ENCODE measurements around the gene USF1. TPM values are rescaled to one million over a fixed set of nuclear protein-coding genes. Genes with fewer than 3 reads are reported as not detected.
"Not testable (repeated sequence)": the region's sequence is repeated elsewhere in the genome, so short reads cannot be mapped to it uniquely, and the experiment has no call there.

Gene USF1
- total RNA-seq, 6 donors from 2014 or later: 78.2 to 151 (median 84.2) TPM

GRCh38 chr1:161018631-161018930 lies 27.2 kb downstream of the USF1 start:
- no peaks in the 10 kb centered on the region for H3K36me3 ChIP-seq
- TF ChIP-seq, protein P1, sequence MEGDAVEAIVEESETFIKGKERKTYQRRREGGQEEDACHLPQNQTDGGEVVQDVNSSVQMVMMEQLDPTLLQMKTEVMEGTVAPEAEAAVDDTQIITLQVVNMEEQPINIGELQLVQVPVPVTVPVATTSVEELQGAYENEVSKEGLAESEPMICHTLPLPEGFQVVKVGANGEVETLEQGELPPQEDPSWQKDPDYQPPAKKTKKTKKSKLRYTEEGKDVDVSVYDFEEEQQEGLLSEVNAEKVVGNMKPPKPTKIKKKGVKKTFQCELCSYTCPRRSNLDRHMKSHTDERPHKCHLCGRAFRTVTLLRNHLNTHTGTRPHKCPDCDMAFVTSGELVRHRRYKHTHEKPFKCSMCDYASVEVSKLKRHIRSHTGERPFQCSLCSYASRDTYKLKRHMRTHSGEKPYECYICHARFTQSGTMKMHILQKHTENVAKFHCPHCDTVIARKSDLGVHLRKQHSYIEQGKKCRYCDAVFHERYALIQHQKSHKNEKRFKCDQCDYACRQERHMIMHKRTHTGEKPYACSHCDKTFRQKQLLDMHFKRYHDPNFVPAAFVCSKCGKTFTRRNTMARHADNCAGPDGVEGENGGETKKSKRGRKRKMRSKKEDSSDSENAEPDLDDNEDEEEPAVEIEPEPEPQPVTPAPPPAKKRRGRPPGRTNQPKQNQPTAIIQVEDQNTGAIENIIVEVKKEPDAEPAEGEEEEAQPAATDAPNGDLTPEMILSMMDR (IDR thresholded peaks at IDR 0.05): no peak
- TF ChIP-seq POLR2A (IDR thresholded peaks at IDR 0.05) (no peak), EP300 (IDR thresholded peaks at IDR 0.05) (no peak), POLR2AphosphoS5 (IDR thresholded peaks at IDR 0.05) (no peak)
- DNase-seq (no peak), ATAC-seq (ENCODE audit: low FRiP score in 2 of 2) (no peak)
- H3K27ac ChIP-seq: peak overlapping the region; percentile 91 to 96 (median 93)
- WGBS, 2 donors: 60 to 70% methylated on average over 1 of the region's 1 CpG
- H3K4me1 ChIP-seq: peaks cover 48 to 66% (median 54%) of the 10 kb centered on the region in 4 donors
- H3K4me3 ChIP-seq: peak overlapping the region in 3 of 4 donors; percentile 60 to 79 (median 77)
- no peaks in the 10 kb centered on the region for H3K9me3 ChIP-seq
- no peaks in the 10 kb centered on the region for H3K27me3 ChIP-seq

GRCh38 chr1:161017756-161018630 lies 27.8 kb downstream of the USF1 start:
- peak overlapping the region; percentile 91 to 96 (median 93) for H3K27ac ChIP-seq
- peak overlapping the region in 2 of 4 donors; percentile 60 to 77 for H3K4me3 ChIP-seq
- WGBS, 2 donors: 51 to 57% methylated on average over 5 of the region's 5 CpGs
- no peaks in the 10 kb centered on the region for H3K27me3 ChIP-seq
- DNase-seq: peak in 1 of 2 donors; percentile 36
- no peaks in the 10 kb centered on the region for H3K36me3 ChIP-seq
- ATAC-seq (ENCODE audit: low FRiP score in 2 of 2): no peak
- H3K4me1 ChIP-seq: peaks cover 54 to 72% (median 60%) of the 10 kb centered on the region in 4 donors
- TF ChIP-seq, protein P1 (IDR thresholded peaks at IDR 0.05): no peak
- peak in 2 of 4 donors; percentile 9 to 29 for TF ChIP-seq POLR2A (IDR thresholded peaks at IDR 0.05)
- TF ChIP-seq POLR2AphosphoS5 (IDR thresholded peaks at IDR 0.05): peak in 1 of 2 donors; percentile 16
- H3K9me3 ChIP-seq: no peaks in the 10 kb centered on the region

GRCh38 chr1:161017181-161017580 lies 28.6 kb downstream of the USF1 start:
- 58 to 74% methylated on average over 7 of the region's 7 CpGs for WGBS, 2 donors
- not testable (repeated sequence) for H3K27me3 ChIP-seq; H3K36me3 ChIP-seq; ATAC-seq (ENCODE audit: low FRiP score in 2 of 2); DNase-seq; H3K9me3 ChIP-seq
- Histone ChIP-seq H3K4me1 (peaks cover 60 to 79% (median 67%) of the 10 kb centered on the region in 4 donors), H3K4me3 (peak overlapping the region in 2 of 4 donors; percentile 60 to 77), H3K27ac (peak overlapping the region; percentile 91 to 96 (median 93))

GRCh38 chr1:161016683-161017082 lies 29.1 kb downstream of the USF1 start:
- Histone ChIP-seq H3K27ac (peak overlapping the region; percentile 37 to 96 (median 91)), H3K4me1 (peaks cover 63 to 79% (median 68%) of the 10 kb centered on the region in 4 donors)
- H3K27me3 ChIP-seq; H3K4me3 ChIP-seq; H3K36me3 ChIP-seq; H3K9me3 ChIP-seq; ATAC-seq (ENCODE audit: low FRiP score in 2 of 2): not testable (repeated sequence)
- peak in 1 of 2 donors; percentile 38 for DNase-seq
- 39 to 42% methylated on average over 1 of the region's 1 CpG for WGBS, 2 donors

- DNase-seq (peak in 1 of 2 donors; percentile 98), ATAC-seq (ENCODE audit: low FRiP score in 2 of 2) (peak; percentile 93 to 94)
- peak overlapping the region in 3 of 4 donors; percentile 20 to 40 (median 22) for H3K4me3 ChIP-seq
- peak overlapping the region; percentile 91 to 96 (median 92) for H3K27ac ChIP-seq
- no peaks in the 10 kb centered on the region for H3K27me3 ChIP-seq
- TF ChIP-seq EP300 (IDR thresholded peaks at IDR 0.05): peak; percentile 92 to 98 (median 96)
- TF ChIP-seq POLR2A (IDR thresholded peaks at IDR 0.05): peak in 1 of 4 donors; percentile 79
- TF ChIP-seq, protein P1 (IDR thresholded peaks at IDR 0.05): no peak
- peak; percentile 96 to 99 for TF ChIP-seq POLR2AphosphoS5 (IDR thresholded peaks at IDR 0.05)
- H3K36me3 ChIP-seq: no peaks in the 10 kb centered on the region
- whole genome bisulfite sequencing, 2 donors: 6 to 14% methylated on average over 15 of the region's 15 CpGs
- H3K4me1 ChIP-seq: peaks cover 73 to 94% (median 76%) of the 10 kb centered on the region in 4 donors
- H3K9me3 ChIP-seq: no peaks in the 10 kb centered on the region
Observed at GRCh38 chr1:161013488-161014230, 32.1 kb downstream of the USF1 start.
